GM13977 (cell line): ENCODE results near the gene SBK1.

Experiments used
- DNase-seq: peaks from one replicate; pipeline ENCODE4 v3.0.0; 2012; ENCODE audit warnings: low spot score
- CTCF ChIP-seq: IDR thresholded peaks from 2 replicates; pipeline ENCODE4 v1.5.1; 2012; ENCODE audit warnings: mild to moderate bottlenecking, control low read depth; ENCODE audit not compliant: insufficient read depth; ENCODE audit errors: extremely low read depth, missing control alignments
- in situ Hi-C: fragments of 300-500 bp; cut with MboI; formaldehyde crosslinking; loops from one replicate; pipeline ENCODE4 v1.12.0; 2022; ENCODE audit warnings: low sequenced_read_pairs, low pct_unique_long_range_greater_than_20kb, mixed read lengths, inconsistent platforms; ENCODE audit not compliant: unreplicated experiment

The SBK1 gene

GRCh38 chr16:28316054-28316453, 23.7 kb downstream of the SBK1 start:
- in situ Hi-C loops: loop anchor here (25.0 kb wide), 1 partner anchor 221 kb away; the partner anchor contains the start of gene NUPR1
- DNase-seq: no peak
- TF ChIP-seq CTCF: no peak

GRCh38 chr16:28317040-28317880, 24.9 kb downstream of the SBK1 start:
- DNase-seq: peak; percentile 83
- TF ChIP-seq CTCF: peak; percentile 87
- in situ Hi-C loops: loop anchor here (25.0 kb wide), 1 partner anchor 220 kb away; the partner anchor contains the start of gene NUPR1

- DNase-seq: no peak
- in situ Hi-C loops: loop anchor here (25.0 kb wide), 1 partner anchor 219 kb away; the partner anchor contains the start of gene NUPR1
- TF ChIP-seq CTCF: no peak
These were observed 25.9 kb downstream of the SBK1 start for GRCh38 chr16:28318042-28318744.

- no peak for TF ChIP-seq CTCF
- in situ Hi-C loops: loop anchor here (25.0 kb wide), 1 partner anchor 218 kb away; the partner anchor contains the start of gene NUPR1
- DNase-seq: no peak
These were observed 27.2 kb downstream of the SBK1 start for GRCh38 chr16:28319476-28320022.

- in situ Hi-C loops: loop anchor here (25.0 kb wide), 1 partner anchor 217 kb away; the partner anchor contains the start of gene NUPR1
- no peak for DNase-seq
- no peak for TF ChIP-seq CTCF
These were observed 27.8 kb downstream of the SBK1 start for GRCh38 chr16:28320023-28320561.

GRCh38 chr16:28320741-28321140, 28.4 kb downstream of the SBK1 start:
- no peak for TF ChIP-seq CTCF
- DNase-seq: no peak
- in situ Hi-C loops: loop anchor here (25.0 kb wide), 1 partner anchor 217 kb away; the partner anchor contains the start of gene NUPR1
